OCI-LY3 (cell line): ENCODE results near the gene MLC1.

Source experiments
- CTCF ChIP-seq: fragments of 200-600, 300-600 bp; sonication (generic); IDR thresholded peaks from 2 replicates; pipeline ENCODE4 v1.5.1; 2014; ENCODE audit warnings: antibody characterized with exemption, low read length, low read depth
- EZH2phosphoT487 ChIP-seq: fragments of 200-600 bp; shearing (Covaris generic); IDR thresholded peaks from 2 replicates; pipeline ENCODE4 v1.6.1; 2018; ENCODE audit warnings: antibody characterized with exemption, mixed run types, low read depth

GRCh38 chr22:50059881-50060262 lies 25.4 kb downstream of the MLC1 start:
- TF ChIP-seq CTCF = no peak
- no peak for TF ChIP-seq EZH2phosphoT487
